Cardiac atrium fibroblast (primary cell): ENCODE data around the gene FBLN7. TPM values are rescaled to one million over a fixed set of nuclear protein-coding genes. Genes with fewer than 3 reads are reported as not detected.

Experiments used
- total RNA-seq: library from RNA; depleted of rRNA; stranded (reverse); fragments of >200 nt; gene quantifications from 2 replicates; pipeline ENCODE4 v1.2.3, GENCODE V29; 2015

The FBLN7 gene, protein sequence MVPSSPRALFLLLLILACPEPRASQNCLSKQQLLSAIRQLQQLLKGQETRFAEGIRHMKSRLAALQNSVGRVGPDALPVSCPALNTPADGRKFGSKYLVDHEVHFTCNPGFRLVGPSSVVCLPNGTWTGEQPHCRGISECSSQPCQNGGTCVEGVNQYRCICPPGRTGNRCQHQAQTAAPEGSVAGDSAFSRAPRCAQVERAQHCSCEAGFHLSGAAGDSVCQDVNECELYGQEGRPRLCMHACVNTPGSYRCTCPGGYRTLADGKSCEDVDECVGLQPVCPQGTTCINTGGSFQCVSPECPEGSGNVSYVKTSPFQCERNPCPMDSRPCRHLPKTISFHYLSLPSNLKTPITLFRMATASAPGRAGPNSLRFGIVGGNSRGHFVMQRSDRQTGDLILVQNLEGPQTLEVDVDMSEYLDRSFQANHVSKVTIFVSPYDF
- 1.1 and 10.8 TPM in 2 replicates for total RNA-seq

DNA sequence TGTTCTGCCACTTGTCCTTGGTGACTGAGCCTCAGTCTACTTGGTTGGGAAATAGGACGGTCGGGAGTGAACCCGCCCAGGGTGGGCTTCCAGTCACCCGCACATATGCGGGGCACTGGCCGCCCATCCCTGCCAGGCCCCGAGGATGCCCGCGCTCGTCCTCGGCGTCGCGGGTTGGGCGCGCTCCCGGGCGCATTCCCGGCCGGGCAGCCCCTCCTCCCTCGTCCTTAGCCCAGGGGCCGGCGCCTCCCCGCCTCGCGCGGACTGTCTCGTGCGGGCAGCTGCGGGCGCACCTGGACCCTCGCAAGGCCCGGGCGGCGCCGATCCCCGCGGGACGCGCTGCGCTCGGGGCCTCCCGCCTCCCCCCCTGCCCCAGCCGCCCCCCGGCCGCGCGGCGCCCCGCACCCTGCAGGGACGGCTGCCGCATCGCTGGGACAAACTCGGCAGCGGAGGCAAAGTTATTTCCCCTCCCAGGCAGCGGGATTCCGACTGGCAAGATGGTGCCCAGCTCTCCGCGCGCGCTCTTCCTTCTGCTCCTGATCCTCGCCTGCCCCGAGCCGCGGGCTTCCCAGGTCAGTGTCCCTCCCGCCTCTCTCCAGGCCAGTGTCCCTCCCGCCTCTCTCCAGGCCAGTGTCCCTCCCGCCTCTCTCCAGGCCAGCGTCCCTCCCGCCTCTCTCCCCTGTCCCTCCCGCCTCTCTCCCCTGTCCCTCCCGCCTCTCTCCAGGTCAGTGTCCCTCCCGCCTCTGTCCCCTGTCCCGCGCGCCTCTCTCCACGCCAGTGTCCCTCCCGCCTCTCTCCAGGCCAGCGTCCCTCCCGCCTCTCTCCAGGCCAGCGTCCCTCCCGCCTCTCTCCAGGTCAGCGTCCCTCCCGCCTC lies at the start of gene FBLN7:
Gene FBLN7, plus strand, starts transcription at position 227 of the 874 bp plus-strand sequence. Its CDS starts 271 bp downstream, at position 498.

Other genes starting within 250 kb of the FBLN7 start
- gene MERTK, start 239.8 kb upstream of the FBLN7 start, total RNA-seq: 1.1 and 1.6 TPM in 2 replicates
- gene TMEM87B, start 83.1 kb upstream of the FBLN7 start, total RNA-seq: 25.5 and 34.5 TPM in 2 replicates
- 3.2 and 3.6 TPM in 2 replicates for gene ZC3H8, start 116.7 kb downstream of the FBLN7 start, total RNA-seq
- 1.5 and 2.2 TPM in 2 replicates for gene ZC3H6, start 137.2 kb downstream of the FBLN7 start, total RNA-seq